ENCODE measurements around the gene OMA1. TPM values are rescaled to one million over a fixed set of nuclear protein-coding genes. Genes with fewer than 3 reads are reported as not detected.
"Not testable (repeated sequence)": the region's sequence is repeated elsewhere in the genome, so short reads cannot be mapped to it uniquely, and the experiment has no call there.

Gene OMA1
- polyA plus RNA-seq, 1 donor (not counting 4 experiments of a cell fraction or from before 2014, with no cell fraction given): 16.3 TPM

DNA sequence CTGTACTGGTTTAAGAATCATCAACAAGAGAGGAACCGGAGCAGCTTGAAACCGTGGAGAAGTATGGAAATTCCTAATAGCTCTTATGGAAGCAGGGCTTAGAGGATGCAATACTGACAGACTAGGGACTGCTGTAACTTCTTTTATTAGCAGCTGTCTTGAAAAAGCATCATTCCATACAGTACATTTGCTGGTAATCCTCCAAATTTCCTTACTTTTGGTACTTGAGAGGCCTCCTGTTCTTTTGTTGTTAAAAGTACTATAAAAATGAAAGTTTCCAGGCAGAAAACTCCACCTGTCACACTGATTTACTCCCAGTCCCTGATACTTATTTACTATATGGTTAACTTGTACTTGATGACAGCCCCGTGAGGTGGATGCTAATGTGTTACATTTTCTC is 7.7 kb downstream of the OMA1 start:
- Histone ChIP-seq H3K4me1 (ENCODE audit: control insufficient read depth, extremely low read depth, insufficient read depth, low read length) (no peaks in the 10 kb centered on the region), H3K4me3 (ENCODE audit: control insufficient read depth in 2 of 3, extremely low read depth in 1 of 3, insufficient read depth in 2 of 3, low read depth in 1 of 3, low read length in 3 of 3) (no peak overlapping the region), H3K4me2 (ENCODE audit: control insufficient read depth, extremely low read depth, insufficient read depth, low read depth, low read length) (no peak overlapping the region), H4K20me1 (ENCODE audit: control insufficient read depth, extremely low read depth, insufficient read depth, low read length) (no peaks in the 10 kb centered on the region), H3K9ac (ENCODE audit: control insufficient read depth, extremely low read depth, insufficient read depth, low read length) (no peak overlapping the region), H3K36me3 (ENCODE audit: control insufficient read depth in 2 of 2, extremely low read depth in 1 of 2, insufficient read depth in 2 of 2, low read length in 2 of 2) (no peaks in the 10 kb centered on the region), H3K79me2 (ENCODE audit: control insufficient read depth, insufficient read depth, low read length) (no peaks in the 10 kb centered on the region), H3K9me1 (ENCODE audit: control insufficient read depth, extremely low read depth, insufficient read depth, low read length) (no peaks in the 10 kb centered on the region), H3K9me3 (ENCODE audit: control insufficient read depth, low read depth, low read length) (no peaks in the 10 kb centered on the region), H2AFZ (ENCODE audit: control insufficient read depth, low read length) (no peak overlapping the region), H3K27me3 (ENCODE audit: control insufficient read depth, extremely low read depth, insufficient read depth, low read length) (no peaks in the 10 kb centered on the region), H3K27ac (ENCODE audit: control insufficient read depth, insufficient read depth, low read length) (no peak overlapping the region)
- dilution Hi-C loops (cut with MboI; ENCODE audit: extremely low pct_ligation_motif_present, low sequenced_read_pairs): no loop called here
- no peak for FAIRE-seq
- no peak for TF ChIP-seq EZH2 (IDR thresholded peaks at IDR 0.05; ENCODE audit: low read length)
- no peak for TF ChIP-seq CTCF (optimal IDR thresholded peaks at IDR 0.05 in 1 of 3, IDR thresholded peaks at IDR 0.05 in 1 of 3, conservative IDR thresholded peaks at IDR 0.05 in 1 of 3; ENCODE audit: extremely low read depth in 1 of 3, insufficient read depth in 2 of 3, low read length in 3 of 3)
- no peak for DNase-seq (ENCODE audit: low read depth, low spot score)

GRCh38 chr1:58531842-58532241 is 14.7 kb downstream of the OMA1 start:
- H3K27me3 ChIP-seq (ENCODE audit: control insufficient read depth, extremely low read depth, insufficient read depth, low read length); H3K4me3 ChIP-seq (ENCODE audit: control insufficient read depth in 2 of 3, extremely low read depth in 1 of 3, insufficient read depth in 2 of 3, low read depth in 1 of 3, low read length in 3 of 3); FAIRE-seq: not testable (repeated sequence)

DNA sequence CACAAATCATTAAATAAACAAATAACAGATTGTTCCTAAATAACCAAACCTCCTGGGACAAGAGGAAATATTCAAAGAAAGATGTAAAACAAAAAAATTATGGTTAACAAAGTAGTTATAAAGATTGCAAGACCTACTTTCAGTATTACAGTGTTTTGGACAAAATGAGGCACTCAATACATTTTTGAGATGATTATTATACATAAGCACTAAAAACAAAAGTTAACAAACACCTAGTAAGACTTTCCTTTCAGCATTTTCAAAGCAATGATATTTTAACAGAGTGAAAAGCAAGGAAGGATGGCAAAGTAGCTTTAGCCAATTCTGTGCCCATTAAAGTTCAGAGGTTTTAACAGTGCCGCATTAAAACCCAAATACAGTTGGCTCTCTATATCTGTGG is 17.2 kb downstream of the OMA1 start:
- Histone ChIP-seq H3K9me1 (ENCODE audit: control insufficient read depth, extremely low read depth, insufficient read depth, low read length) (no peaks in the 10 kb centered on the region), H4K20me1 (ENCODE audit: control insufficient read depth, extremely low read depth, insufficient read depth, low read length) (no peaks in the 10 kb centered on the region), H3K27me3 (ENCODE audit: control insufficient read depth, extremely low read depth, insufficient read depth, low read length) (no peaks in the 10 kb centered on the region), H3K4me2 (ENCODE audit: control insufficient read depth, extremely low read depth, insufficient read depth, low read depth, low read length) (no peak overlapping the region), H3K4me1 (ENCODE audit: control insufficient read depth, extremely low read depth, insufficient read depth, low read length) (peaks cover 4% of the 10 kb centered on the region), H3K79me2 (ENCODE audit: control insufficient read depth, insufficient read depth, low read length) (no peaks in the 10 kb centered on the region), H3K9ac (ENCODE audit: control insufficient read depth, extremely low read depth, insufficient read depth, low read length) (no peak overlapping the region), H3K4me3 (ENCODE audit: control insufficient read depth in 2 of 3, extremely low read depth in 1 of 3, insufficient read depth in 2 of 3, low read depth in 1 of 3, low read length in 3 of 3) (no peak overlapping the region), H3K9me3 (ENCODE audit: control insufficient read depth, low read depth, low read length) (no peaks in the 10 kb centered on the region), H3K27ac (ENCODE audit: control insufficient read depth, insufficient read depth, low read length) (no peak overlapping the region), H2AFZ (ENCODE audit: control insufficient read depth, low read length) (no peak overlapping the region), H3K36me3 (ENCODE audit: control insufficient read depth in 2 of 2, extremely low read depth in 1 of 2, insufficient read depth in 2 of 2, low read length in 2 of 2) (peaks cover 0 to 2% of the 10 kb centered on the region in 2 experiments)
- no peak for TF ChIP-seq EZH2 (IDR thresholded peaks at IDR 0.05; ENCODE audit: low read length)
- no peak for TF ChIP-seq CTCF (optimal IDR thresholded peaks at IDR 0.05 in 1 of 3, IDR thresholded peaks at IDR 0.05 in 1 of 3, conservative IDR thresholded peaks at IDR 0.05 in 1 of 3; ENCODE audit: extremely low read depth in 1 of 3, insufficient read depth in 2 of 3, low read length in 3 of 3)
- DNase-seq (ENCODE audit: low read depth, low spot score): no peak
- dilution Hi-C loops (cut with MboI; ENCODE audit: extremely low pct_ligation_motif_present, low sequenced_read_pairs): no loop called here
- FAIRE-seq: no peak

More at GRCh38 chr1:58531842-58532241, 14.7 kb downstream of the OMA1 start:
- H2AFZ ChIP-seq (ENCODE audit: control insufficient read depth, low read length); H4K20me1 ChIP-seq (ENCODE audit: control insufficient read depth, extremely low read depth, insufficient read depth, low read length); H3K9ac ChIP-seq (ENCODE audit: control insufficient read depth, extremely low read depth, insufficient read depth, low read length); H3K9me1 ChIP-seq (ENCODE audit: control insufficient read depth, extremely low read depth, insufficient read depth, low read length); H3K9me3 ChIP-seq (ENCODE audit: control insufficient read depth, low read depth, low read length); H3K4me1 ChIP-seq (ENCODE audit: control insufficient read depth, extremely low read depth, insufficient read depth, low read length); H3K4me2 ChIP-seq (ENCODE audit: control insufficient read depth, extremely low read depth, insufficient read depth, low read depth, low read length); dilution Hi-C loops (cut with MboI; ENCODE audit: extremely low pct_ligation_motif_present, low sequenced_read_pairs); H3K79me2 ChIP-seq (ENCODE audit: control insufficient read depth, insufficient read depth, low read length); H3K36me3 ChIP-seq (ENCODE audit: control insufficient read depth in 2 of 2, extremely low read depth in 1 of 2, insufficient read depth in 2 of 2, low read length in 2 of 2); H3K27ac ChIP-seq (ENCODE audit: control insufficient read depth, insufficient read depth, low read length); DNase-seq (ENCODE audit: low read depth, low spot score): not testable (repeated sequence)

Measured in keratinocyte (primary cell).